ENCODE data around the gene BPIFB3. TPM values are rescaled to one million over a fixed set of nuclear protein-coding genes. Genes with fewer than 3 reads are reported as not detected.

Gene BPIFB3
- total and polyA plus RNA-seq, 2 of the 13 experiments (the other 11 are each of a cell fraction or from before 2014, with no cell fraction given): 0.09 TPM; not detected in 1

DNA sequence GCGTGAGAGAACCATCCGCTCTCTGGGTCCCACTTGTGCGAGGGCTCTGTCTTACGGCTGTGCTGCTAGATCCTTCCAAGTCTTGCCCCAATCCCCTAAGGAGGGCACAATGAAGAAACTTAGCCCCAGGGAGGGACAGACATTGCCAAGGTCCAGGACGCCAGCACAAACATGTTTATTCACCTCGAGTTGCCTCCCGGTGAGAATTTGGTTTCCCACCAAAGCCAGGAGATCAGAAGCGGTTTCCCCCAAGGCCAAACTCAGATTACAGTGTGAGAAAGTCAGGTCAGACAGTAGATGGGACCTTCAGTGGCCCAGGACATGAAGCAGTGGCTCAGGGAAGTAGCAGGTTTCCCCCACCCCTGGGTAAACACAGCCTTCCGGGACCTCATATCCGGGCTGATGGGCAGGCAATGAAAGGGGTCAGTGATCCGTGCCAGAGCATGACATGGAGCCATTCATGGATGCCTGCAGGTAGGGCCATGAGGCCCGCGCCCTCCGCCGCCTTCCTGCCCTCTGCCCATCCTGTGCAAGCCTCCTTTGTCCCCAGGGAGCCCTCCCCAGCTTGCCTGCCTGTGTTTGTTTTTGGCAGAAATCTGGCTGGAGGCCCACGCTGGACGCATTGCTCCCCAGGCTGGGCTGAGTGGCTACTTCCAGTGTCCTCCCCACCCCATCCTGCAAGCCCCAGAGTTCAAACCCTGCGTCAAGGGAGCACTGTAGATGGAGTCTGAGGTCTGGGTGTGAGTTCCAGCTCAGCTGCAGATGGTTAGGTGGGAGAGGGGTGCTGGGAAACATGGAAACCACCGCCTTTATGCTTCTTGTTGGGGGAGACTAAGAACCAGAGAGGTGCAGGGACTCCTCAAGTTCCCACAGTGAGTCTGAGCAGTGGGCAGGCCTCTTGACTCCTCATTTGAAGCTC, 44.2 kb upstream of the BPIFB3 start (continued):
- TF ChIP-seq SRF (IDR thresholded peaks at IDR 0.05; ENCODE audit: low read depth, low read length): no peak
- TF ChIP-seq, protein P1, sequence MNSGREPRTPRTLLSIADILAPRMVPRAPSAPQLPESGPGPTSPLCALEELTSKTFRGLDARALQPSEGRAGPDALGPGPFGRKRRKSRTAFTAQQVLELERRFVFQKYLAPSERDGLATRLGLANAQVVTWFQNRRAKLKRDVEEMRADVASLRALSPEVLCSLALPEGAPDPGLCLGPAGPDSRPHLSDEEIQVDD (CRISPR knock-in tag; IDR thresholded peaks at IDR 0.05; ENCODE audit: borderline replicate concordance): no peak; the same call in none of the 2 replicates
- peak; percentile 59; the same call in 1 of the 2 replicates for TF ChIP-seq ZFY (CRISPR knock-in tag; IDR thresholded peaks at IDR 0.05)
- 0 out of 2 replicates have a peak, but pooled peaks have one; percentile 37 for TF ChIP-seq ZBTB38 (CRISPR knock-in tag; IDR thresholded peaks at IDR 0.05)
- TF ChIP-seq HOXA9 (CRISPR knock-in tag; IDR thresholded peaks at IDR 0.05; ENCODE audit: borderline replicate concordance): peak; percentile 41
- TF ChIP-seq, protein P2, sequence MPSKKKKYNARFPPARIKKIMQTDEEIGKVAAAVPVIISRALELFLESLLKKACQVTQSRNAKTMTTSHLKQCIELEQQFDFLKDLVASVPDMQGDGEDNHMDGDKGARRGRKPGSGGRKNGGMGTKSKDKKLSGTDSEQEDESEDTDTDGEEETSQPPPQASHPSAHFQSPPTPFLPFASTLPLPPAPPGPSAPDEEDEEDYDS (CRISPR knock-in tag; IDR thresholded peaks at IDR 0.05): peak; percentile 95
- TF ChIP-seq, protein P3, sequence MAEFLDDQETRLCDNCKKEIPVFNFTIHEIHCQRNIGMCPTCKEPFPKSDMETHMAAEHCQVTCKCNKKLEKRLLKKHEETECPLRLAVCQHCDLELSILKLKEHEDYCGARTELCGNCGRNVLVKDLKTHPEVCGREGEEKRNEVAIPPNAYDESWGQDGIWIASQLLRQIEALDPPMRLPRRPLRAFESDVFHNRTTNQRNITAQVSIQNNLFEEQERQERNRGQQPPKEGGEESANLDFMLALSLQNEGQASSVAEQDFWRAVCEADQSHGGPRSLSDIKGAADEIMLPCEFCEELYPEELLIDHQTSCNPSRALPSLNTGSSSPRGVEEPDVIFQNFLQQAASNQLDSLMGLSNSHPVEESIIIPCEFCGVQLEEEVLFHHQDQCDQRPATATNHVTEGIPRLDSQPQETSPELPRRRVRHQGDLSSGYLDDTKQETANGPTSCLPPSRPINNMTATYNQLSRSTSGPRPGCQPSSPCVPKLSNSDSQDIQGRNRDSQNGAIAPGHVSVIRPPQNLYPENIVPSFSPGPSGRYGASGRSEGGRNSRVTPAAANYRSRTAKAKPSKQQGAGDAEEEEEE (CRISPR knock-in tag; IDR thresholded peaks at IDR 0.05; ENCODE audit: borderline replicate concordance): no peak
- TF ChIP-seq NFKBIZ (CRISPR knock-in tag; IDR thresholded peaks at IDR 0.05): peak; percentile 93
- TF ChIP-seq STAG1 (CRISPR knock-in tag; IDR thresholded peaks at IDR 0.05): no peak; the same call in 1 of the 2 replicates
- no peak for TF ChIP-seq SIN3B (IDR thresholded peaks at IDR 0.05; ENCODE audit: low read length)
- TF ChIP-seq SAFB2 (CRISPR knock-in tag; IDR thresholded peaks at IDR 0.05; ENCODE audit: borderline replicate concordance, low read depth): peak; percentile 82; the same call in 1 of the 2 replicates
- TF ChIP-seq MTA3 (CRISPR knock-in tag; IDR thresholded peaks at IDR 0.05): no peak
- no peak for TF ChIP-seq PCBP2 (optimal IDR thresholded peaks at IDR 0.05; ENCODE audit: low read depth, low read length, poor library complexity, severe bottlenecking)
- no peak; the same call in 1 of the 2 replicates for TF ChIP-seq KLF9 (CRISPR knock-in tag; IDR thresholded peaks at IDR 0.05; ENCODE audit: low read depth)
- TF ChIP-seq ZNF558 (CRISPR knock-in tag; IDR thresholded peaks at IDR 0.05; ENCODE audit: borderline replicate concordance): no peak
- no peak for TF ChIP-seq CHD2 (IDR thresholded peaks at IDR 0.05; ENCODE audit: low read depth, low read length)
- TF ChIP-seq ZNF446 (CRISPR knock-in tag; IDR thresholded peaks at IDR 0.05): no peak
- TF ChIP-seq, protein P4, sequence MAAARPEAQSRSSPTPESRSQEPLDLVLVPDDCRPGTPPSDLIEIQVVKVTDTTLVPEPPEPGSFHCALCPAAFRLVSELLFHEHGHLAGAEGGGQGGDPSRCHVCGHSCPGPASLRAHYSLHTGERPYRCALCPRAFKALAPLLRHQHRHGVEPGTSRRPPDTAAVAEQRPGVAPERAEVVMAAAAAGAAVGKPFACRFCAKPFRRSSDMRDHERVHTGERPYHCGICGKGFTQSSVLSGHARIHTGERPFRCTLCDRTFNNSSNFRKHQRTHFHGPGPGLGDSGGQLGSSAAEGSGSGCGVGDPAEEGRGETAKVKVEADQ (CRISPR knock-in tag; IDR thresholded peaks at IDR 0.05; ENCODE audit: borderline replicate concordance): peak; percentile 70; the same call in 1 of the 2 replicates
- 0 out of 2 replicates have a peak, but pooled peaks have one; percentile 52 for TF ChIP-seq HOXA5 (CRISPR knock-in tag; IDR thresholded peaks at IDR 0.05)
- TF ChIP-seq MIER2 (CRISPR knock-in tag; IDR thresholded peaks at IDR 0.05): peak; percentile 89
- peak; percentile 87; the same call in 1 of the 2 replicates for TF ChIP-seq SSRP1 (CRISPR knock-in tag; IDR thresholded peaks at IDR 0.05)
- TF ChIP-seq CBFB (CRISPR knock-in tag; IDR thresholded peaks at IDR 0.05): peak; percentile 94
- no peak for TF ChIP-seq EHMT2 (IDR thresholded peaks at IDR 0.05; ENCODE audit: borderline replicate concordance, low read depth, low read length)
- no peak for TF ChIP-seq MBD4 (IDR thresholded peaks at IDR 0.05; ENCODE audit: borderline replicate concordance, low read length)
- TF ChIP-seq ZNF34 (CRISPR knock-in tag; IDR thresholded peaks at IDR 0.05; ENCODE audit: borderline replicate concordance): peak; percentile 100
- TF ChIP-seq FOXJ3 (CRISPR knock-in tag; IDR thresholded peaks at IDR 0.05; ENCODE audit: borderline replicate concordance): 0 out of 2 replicates have a peak, but pooled peaks have one; percentile 45
- peak; percentile 71; the same call in 1 of the 2 replicates for TF ChIP-seq CEBPG (CRISPR knock-in tag; IDR thresholded peaks at IDR 0.05)
- TF ChIP-seq NFATC3 (CRISPR knock-in tag; IDR thresholded peaks at IDR 0.05): peak; percentile 26; the same call in 1 of the 2 replicates
- no peak for TF ChIP-seq SMAD9 (CRISPR knock-in tag; IDR thresholded peaks at IDR 0.05)
